GM21367 (cell line): ENCODE results near the gene DOK6.

Experiments used
- ATAC-seq: cut with Tn5 transposase; IDR thresholded peaks from one replicate; pipeline ENCODE4 v1.9.1; 2021; ENCODE audit not compliant: unreplicated experiment

The DOK6 gene

DNA sequence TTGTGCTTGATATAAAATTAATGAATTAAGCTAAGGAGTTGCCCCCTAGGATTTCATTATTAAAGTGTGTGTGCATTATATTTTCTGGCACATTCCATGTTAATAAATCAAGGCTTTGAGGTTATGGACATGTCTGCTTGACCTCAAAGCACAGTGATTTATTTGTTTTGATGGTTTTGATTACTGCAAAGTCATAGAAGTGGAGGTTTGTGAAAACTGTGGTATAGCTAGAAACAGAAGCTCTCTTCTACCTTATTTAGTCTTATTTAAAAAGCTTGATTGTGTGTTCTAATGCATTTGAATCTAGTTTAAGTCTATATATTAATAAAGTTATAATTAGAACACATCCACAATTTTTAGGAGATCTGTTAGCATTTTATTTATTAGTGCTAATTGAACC, 32.2 kb downstream of the DOK6 start:
- no peak for ATAC-seq

DNA sequence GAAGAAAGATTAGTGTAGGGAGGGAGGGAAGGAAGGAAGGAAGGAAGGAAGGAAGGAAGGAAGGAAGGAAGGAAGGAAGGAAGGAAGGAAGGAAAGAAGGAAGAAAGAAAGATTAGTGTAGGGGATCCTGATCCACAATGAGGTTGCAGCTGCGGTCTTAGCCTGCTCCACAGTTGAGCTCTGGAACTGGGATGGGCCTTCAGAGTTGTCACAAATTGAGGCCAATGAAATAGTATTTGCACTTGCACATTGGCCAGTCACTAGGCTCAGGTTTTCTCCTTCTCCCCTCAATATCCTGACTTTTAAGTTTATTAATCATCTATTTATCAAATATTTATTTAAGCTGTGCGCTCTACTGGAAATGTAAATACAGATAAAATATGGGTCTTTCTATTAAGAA, 34.3 kb downstream of the DOK6 start:
- no peak for ATAC-seq

GRCh38 chr18:69444221-69444620, 43.5 kb downstream of the DOK6 start:
- ATAC-seq: no peak

DNA sequence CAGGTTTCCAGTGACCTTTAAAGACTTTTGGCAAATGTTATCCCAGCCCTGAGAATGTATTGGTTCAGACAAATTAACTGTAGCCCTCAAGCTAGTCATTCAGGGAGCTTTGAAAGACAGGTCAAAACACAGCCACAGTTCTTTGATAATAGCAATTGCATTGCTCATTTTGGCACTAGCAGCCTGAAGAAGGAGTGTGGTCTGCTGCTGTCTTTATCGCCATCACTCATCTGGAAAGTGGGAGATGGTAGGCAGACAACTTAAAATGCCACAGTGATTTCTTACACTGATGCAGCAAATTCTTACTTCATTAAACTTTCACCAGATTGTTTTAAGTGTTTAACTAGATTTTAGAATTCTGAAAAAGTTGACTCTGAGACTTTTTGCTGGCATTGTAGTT, 47.2 kb downstream of the DOK6 start:
- ATAC-seq: no peak

DNA sequence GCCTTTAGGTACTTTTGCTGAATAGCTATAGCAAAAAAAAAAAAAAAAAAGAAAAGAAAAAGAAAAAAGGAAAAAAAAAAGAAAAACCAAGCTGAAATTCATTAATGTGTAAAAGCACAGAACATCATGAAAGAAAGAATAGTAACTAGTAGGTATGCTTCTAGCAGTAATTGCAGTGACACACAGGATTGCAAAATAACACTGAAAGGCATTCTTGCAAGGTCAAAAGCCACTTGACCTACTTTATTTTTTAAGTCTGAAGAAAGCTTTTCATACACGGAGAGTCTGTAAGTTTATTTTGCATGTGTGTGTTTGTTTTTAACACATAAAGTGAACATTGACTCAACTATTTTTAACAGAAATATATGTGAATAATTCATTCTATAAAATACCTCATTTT, 54.4 kb downstream of the DOK6 start:
- no peak for ATAC-seq

- ATAC-seq: no peak
Measured at GRCh38 chr18:69469444-69469919, 68.8 kb downstream of the DOK6 start.

GRCh38 chr18:69480460-69480859, 79.8 kb downstream of the DOK6 start:
- no peak for ATAC-seq

DNA sequence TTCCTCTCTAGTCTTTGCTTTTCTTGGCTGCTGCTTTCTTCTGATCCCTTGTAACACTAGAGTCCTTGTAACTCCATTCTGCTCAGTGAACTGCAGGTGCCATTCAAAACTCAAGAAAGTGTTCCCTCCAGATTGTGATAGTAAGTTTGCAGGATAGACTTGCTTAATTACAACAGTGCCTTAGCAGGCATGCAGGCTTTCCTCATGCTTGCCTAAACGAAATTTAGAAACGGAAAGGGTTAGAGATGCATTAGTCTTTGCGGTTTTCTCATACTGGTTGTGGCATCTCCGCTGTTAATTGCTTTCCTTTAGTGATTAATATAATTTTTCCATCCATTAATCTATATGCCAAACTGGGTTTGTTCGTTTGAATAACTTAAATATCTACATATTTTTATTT, 82.9 kb downstream of the DOK6 start:
- no peak for ATAC-seq

DNA sequence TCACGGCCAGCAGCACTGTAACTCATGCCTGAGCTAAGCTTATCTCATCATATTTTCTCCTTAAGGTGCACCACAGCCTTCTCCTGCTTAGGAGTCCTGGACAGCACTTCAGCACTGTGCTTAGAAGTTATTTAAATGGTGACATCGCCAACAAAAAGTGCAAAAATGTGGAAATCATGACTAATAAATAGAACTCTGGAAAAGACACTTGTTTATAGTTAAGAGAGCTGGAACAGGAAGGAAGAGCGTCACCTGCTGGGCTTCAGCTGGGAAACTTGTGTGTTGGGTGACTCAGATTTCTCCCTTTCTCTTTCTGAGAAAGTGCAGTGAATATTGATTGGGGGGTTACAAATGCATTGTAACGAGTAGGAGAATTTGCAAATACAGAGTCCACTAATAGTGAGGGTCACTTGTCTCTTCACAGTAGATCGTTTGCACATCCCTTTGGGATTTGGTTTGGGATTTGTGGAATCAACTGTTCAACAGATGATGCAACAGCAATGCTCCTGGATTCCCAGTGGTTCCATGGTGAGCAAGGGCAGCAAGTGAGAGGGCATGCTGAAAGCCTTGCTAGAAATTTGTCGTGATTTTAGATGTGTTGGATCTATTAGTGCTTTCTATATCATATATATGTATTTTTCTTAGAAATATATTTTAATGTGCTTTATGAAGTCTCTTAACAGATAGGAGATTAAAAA, 84.2 kb downstream of the DOK6 start:
- no peak for ATAC-seq

DNA sequence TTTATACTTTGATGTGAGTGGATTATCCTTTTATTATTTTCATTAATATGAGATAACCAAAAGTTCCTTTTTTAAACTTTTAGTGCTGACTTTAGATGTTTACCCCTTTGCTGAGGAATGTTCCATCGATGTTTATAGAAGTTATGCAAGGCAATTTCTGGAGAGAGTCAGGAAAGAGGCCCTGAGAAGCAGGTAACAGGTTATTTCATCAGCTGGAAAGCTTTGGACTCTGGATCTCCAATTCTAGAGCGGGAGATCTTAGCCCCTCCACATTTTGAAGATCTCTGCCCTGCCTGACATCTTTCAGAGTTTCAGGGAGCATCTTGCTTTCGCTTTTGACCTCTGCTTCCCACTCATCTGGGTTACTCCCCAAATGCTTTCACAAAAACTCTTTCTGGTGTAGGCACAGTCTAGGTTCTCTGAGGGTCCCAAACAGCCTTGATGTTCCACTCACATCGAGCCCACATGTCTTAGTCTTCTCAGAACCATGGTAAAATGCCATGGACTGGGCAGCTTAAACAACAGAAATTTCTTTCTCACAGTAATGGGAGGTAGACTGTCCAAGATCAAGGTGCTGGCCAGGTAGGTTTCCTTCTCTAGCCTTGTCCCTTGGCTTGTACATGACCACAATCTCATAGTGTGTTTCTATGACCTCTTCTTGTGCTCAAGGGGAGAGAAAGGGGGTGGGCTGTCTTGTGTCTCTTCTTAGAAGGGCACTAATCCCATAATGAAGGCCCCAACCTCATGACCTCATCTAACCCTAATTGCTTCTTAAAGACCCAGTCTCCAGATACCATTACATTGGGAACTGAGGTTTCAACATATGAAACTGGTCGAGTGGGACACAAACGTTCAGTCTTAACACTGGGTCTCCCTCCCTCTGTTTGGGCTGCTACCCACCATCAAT, 87.1 kb downstream of the DOK6 start:
- no peak for ATAC-seq

DNA sequence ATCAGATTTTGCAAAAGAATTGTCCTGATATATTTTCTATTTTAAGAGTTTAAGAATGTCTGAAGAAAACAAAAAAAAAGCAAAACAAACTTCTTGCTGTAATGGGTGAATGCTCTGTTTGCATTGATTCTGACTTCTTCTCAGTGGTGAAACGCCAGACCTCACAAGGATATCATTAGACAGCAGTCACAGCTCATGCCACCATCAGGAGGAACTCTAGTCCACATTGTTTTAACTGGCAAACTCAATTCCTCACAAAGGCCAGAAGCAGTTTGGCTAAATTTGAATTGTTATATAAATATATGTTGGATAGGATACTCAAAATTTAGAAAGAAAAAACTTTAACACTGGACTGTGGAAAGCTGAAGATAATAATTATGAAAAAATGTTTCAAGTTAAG, 89.4 kb downstream of the DOK6 start:
- ATAC-seq: no peak

GRCh38 chr18:69490813-69491212, 90.1 kb downstream of the DOK6 start:
- ATAC-seq: no peak

GRCh38 chr18:69491576-69491975, 90.9 kb downstream of the DOK6 start:
- ATAC-seq: no peak

DNA sequence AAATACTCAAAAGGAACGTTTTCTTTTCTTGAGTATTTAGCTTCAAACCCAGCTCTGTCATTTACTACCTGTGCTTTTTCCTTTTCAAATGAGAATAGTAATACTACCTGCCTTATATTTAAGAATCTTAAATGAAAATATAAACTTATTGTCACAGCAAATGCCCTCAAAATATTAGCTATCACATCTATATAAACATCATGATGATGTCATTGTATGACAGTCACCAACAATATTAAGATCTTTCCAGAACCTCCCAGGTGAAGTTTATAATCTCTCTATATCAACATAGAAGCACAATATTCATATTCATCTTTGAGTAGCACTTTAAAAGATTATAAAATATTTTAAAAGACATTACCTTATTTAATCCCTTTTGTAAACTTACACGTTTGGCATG, 92.2 kb downstream of the DOK6 start:
- ATAC-seq: no peak

DNA sequence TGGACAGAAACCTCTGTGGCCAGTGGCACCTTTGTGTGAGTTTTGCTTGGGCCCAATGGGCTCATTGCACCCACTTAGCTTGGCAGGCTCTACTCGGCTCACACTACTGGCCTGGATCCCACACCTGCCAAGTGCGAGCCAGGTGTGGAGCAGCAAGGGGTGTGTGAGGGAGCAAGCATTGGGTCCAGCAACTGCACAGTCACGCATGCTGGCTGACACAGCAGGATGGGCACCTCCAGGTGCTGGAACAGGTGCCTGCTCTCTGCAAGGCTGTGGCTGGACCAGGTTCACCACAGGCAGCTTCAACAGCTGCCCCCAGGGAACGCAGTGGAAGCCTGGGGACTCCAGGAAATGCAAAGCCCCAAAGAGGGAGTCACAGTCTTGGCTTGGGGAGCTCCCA, 94.2 kb downstream of the DOK6 start:
- no peak for ATAC-seq

DNA sequence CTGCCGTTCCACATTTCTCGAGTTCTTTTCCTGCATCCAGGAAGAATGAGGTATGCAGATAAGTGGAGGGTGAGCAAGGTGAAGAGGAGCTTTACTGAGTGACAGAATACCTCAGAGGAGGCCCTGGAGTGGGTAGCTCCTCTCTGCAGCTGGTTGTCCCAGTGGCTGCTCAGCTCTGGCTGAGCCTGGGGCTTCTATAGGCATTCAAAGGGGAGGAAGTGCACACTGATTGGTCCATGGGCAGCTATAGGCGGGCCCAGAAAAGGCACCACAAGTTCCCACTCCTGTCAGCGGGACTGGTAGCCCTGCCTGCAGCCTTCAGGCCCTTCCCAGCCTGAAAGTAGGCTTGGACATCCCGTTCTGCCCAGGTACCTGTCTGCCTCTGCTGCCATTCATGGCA, 94.7 kb downstream of the DOK6 start:
- ATAC-seq: no peak

DNA sequence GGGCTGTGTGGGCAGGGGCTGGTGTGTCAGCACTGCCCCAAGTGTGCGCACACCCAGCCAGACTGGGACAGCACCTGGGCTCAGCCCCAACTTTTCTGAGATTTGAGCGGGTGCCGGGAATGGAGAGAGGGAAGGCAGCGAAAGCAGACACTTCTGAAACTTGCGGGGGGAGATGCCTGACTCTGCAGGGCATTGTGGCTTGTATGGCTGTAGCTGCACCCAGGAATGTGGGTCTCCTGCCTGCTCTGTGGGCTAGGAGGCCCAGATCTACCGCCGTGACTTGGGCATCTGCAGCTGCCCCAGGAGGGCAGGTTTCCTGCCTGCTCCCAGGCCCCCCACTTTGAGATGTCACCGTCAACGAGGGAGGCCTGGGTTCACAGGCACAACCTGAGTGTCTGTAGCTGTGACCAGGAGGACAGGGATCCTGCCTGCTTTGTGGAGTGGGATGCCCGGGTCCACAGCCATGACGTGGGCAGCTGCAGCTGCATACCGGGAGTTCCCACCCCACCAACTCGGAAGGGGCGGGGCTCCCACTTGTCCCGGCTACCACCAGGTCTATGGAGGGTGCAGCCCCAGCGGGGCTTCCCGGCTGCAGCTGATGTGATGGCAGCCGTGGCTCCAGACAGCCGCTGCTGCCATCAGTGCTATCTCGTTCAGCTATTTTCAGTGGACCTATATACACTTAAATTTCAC, 95.3 kb downstream of the DOK6 start:
- ATAC-seq: no peak

DNA sequence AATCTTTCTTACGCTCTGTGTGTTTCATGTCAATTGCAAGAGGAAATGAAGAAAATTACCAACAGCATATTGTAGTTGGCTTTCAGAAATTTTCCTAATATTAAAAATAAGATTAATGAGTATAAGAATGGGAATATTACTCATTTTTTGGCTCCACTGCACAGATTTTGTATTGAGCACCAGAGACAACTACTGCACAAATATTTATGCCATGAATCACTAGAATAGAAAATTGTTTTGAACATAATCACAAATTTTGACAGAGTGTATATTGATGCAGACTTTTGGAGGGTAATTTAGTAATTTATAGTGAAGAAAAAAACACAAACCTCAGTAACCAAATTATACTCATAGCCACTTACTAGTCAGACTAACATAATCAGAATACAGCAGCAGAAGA, 118.3 kb downstream of the DOK6 start:
- ATAC-seq: no peak

DNA sequence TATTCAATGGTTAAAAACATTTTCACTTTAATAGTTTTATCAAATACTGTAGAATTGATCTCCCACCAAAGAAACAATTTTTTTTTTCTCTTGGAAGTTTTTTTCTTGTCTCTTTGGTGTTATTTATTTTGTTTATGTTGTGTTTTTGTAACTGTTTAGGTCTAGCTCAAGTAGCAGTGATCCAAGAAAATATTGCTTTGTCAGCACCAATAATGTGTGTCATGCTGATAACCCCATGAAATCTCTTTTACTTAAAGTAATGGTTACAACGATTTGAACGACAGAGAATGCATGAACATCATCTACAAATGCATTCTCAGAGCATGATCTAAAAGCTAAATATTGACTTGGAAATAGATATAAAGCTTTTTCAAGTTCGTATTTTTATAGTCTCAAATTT, 122.9 kb downstream of the DOK6 start:
- no peak for ATAC-seq

DNA sequence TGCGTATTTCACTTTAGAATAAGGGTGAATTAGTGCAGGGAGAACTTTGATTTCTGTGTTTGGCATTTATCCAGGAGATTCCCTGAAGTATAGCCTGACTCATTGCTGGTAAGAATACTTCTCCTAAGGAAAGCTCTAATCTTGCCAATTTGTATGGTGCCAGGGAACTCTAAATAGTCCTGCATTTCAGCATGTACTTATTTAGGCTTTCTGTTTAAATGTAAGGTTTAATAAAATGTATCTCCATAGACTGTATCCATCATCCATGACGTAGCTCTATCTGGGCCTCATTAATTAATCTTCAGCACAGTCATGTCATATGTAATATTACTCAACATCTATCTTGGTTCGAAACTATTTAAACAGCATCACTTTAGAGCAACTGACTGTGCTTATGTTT, 127.7 kb downstream of the DOK6 start:
- no peak for ATAC-seq

- ATAC-seq: no peak
Measured at GRCh38 chr18:69529151-69529550, 128.5 kb downstream of the DOK6 start.

DNA sequence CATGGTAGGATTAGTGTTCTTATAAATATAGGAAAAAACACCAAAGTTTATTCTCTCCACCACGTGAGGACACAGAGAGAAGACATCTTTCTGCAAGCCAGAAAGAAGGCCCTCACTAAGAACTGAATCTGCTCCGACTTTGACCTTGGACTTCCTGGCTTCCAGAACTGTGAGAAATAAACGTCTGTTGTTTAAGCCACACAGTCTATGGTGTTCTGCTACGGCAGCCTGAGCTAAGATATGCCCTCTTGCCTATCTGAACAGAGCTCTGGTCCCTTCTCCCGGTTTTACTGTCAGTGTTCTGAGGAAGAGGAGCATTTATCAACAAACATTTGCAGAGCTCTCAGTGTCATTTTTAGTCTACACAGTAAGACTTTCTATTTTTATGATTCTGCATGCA, 131.3 kb downstream of the DOK6 start:
- ATAC-seq: no peak
